ENCODE results near the gene AGBL4.

Gene AGBL4

GRCh38 chr1:48841966-48842365 is 1181.8 kb downstream of the AGBL4 start:
- H3K9ac ChIP-seq (ENCODE audit: low read length): no peak overlapping the region

GRCh38 chr1:48841461-48841860 is 1182.3 kb downstream of the AGBL4 start:
- H3K23ac ChIP-seq (ENCODE audit: low read length in 2 of 2): no peak overlapping the region
- H3K4me3 ChIP-seq (ENCODE audit: insufficient read depth in 1 of 2, low read depth in 1 of 2, low read length in 2 of 2): no peak overlapping the region
- no peak overlapping the region for H2AFZ ChIP-seq (ENCODE audit: low read depth, low read length)
- no peak overlapping the region for H3K4ac ChIP-seq (ENCODE audit: low read depth in 1 of 2, low read length in 2 of 2)
- no peak overlapping the region for H3K18ac ChIP-seq (ENCODE audit: low read depth in 1 of 2, low read length in 2 of 2)
- H2BK5ac ChIP-seq (ENCODE audit: low read depth, low read length, poor library complexity, severe bottlenecking): no peak overlapping the region
- peaks cover 0 to 7% of the 10 kb centered on the region in 2 experiments for H3K27me3 ChIP-seq (ENCODE audit: control insufficient read depth in 1 of 2, insufficient read depth in 1 of 2, low read length in 2 of 2)
- 42% methylated on average over 2 of the region's 3 CpGs for WGBS
- no peak for DNase-seq
- no peak overlapping the region for H3K4me2 ChIP-seq (ENCODE audit: low read length, poor library complexity, severe bottlenecking)
- H3K36me3 ChIP-seq (ENCODE audit: control insufficient read depth in 1 of 2, insufficient read depth in 2 of 2, low read depth in 1 of 2, low read length in 2 of 2): no peaks in the 10 kb centered on the region
- H3K14ac ChIP-seq (ENCODE audit: low read length in 2 of 2): no peak overlapping the region
- H3K4me1 ChIP-seq (ENCODE audit: control insufficient read depth, insufficient read depth, low read depth, low read length): no peaks in the 10 kb centered on the region
- H2BK12ac ChIP-seq (ENCODE audit: low read length in 2 of 2): no peak overlapping the region
- H3K27ac ChIP-seq (ENCODE audit: low read length, poor library complexity, severe bottlenecking): no peak overlapping the region
- H4K91ac ChIP-seq (ENCODE audit: low read length): no peak overlapping the region
- no peaks in the 10 kb centered on the region for H3K79me1 ChIP-seq (replicated peaks; ENCODE audit: low read length, poor library complexity, severe bottlenecking)
- H2AK5ac ChIP-seq (ENCODE audit: low read length, severe bottlenecking): no peak overlapping the region
- H3K9ac ChIP-seq (ENCODE audit: low read length): no peak overlapping the region
- no peak overlapping the region for H2BK15ac ChIP-seq (ENCODE audit: low read depth, poor library complexity, severe bottlenecking)
- H4K8ac ChIP-seq (ENCODE audit: low read length): no peak overlapping the region
- H3K9me3 ChIP-seq (ENCODE audit: control insufficient read depth, low read length): no peaks in the 10 kb centered on the region
- no peak overlapping the region for H2BK120ac ChIP-seq (ENCODE audit: low read depth, low read length)

More at GRCh38 chr1:48841966-48842365, 1181.8 kb downstream of the AGBL4 start:
- no peaks in the 10 kb centered on the region for H3K9me3 ChIP-seq (ENCODE audit: control insufficient read depth, low read length)
- no peak overlapping the region for H2BK5ac ChIP-seq (ENCODE audit: low read depth, low read length, poor library complexity, severe bottlenecking)
- H3K27me3 ChIP-seq (ENCODE audit: control insufficient read depth in 1 of 2, insufficient read depth in 1 of 2, low read length in 2 of 2): peaks cover 0 to 7% of the 10 kb centered on the region in 2 experiments
- no peak overlapping the region for H3K23ac ChIP-seq (ENCODE audit: low read length in 2 of 2)
- no peaks in the 10 kb centered on the region for H3K36me3 ChIP-seq (ENCODE audit: control insufficient read depth in 1 of 2, insufficient read depth in 2 of 2, low read depth in 1 of 2, low read length in 2 of 2)
- H2AK5ac ChIP-seq (ENCODE audit: low read length, severe bottlenecking): no peak overlapping the region
- no peak overlapping the region for H3K18ac ChIP-seq (ENCODE audit: low read depth in 1 of 2, low read length in 2 of 2)
- H3K27ac ChIP-seq (ENCODE audit: low read length, poor library complexity, severe bottlenecking): no peak overlapping the region
- no peak overlapping the region for H2BK120ac ChIP-seq (ENCODE audit: low read depth, low read length)
- H3K14ac ChIP-seq (ENCODE audit: low read length in 2 of 2): no peak overlapping the region
- H3K4me3 ChIP-seq (ENCODE audit: insufficient read depth in 1 of 2, low read depth in 1 of 2, low read length in 2 of 2): no peak overlapping the region
- no peak overlapping the region for H2BK12ac ChIP-seq (ENCODE audit: low read length in 2 of 2)
- WGBS: 39% methylated on average over 2 of the region's 2 CpGs
- no peak overlapping the region for H4K8ac ChIP-seq (ENCODE audit: low read length)
- no peak overlapping the region for H3K4me2 ChIP-seq (ENCODE audit: low read length, poor library complexity, severe bottlenecking)
- H2AFZ ChIP-seq (ENCODE audit: low read depth, low read length): no peak overlapping the region
- no peak overlapping the region for H4K91ac ChIP-seq (ENCODE audit: low read length)
- no peaks in the 10 kb centered on the region for H3K79me1 ChIP-seq (replicated peaks; ENCODE audit: low read length, poor library complexity, severe bottlenecking)
- H3K4me1 ChIP-seq (ENCODE audit: control insufficient read depth, insufficient read depth, low read depth, low read length): no peaks in the 10 kb centered on the region
- H2BK15ac ChIP-seq (ENCODE audit: low read depth, poor library complexity, severe bottlenecking): no peak overlapping the region
- DNase-seq: no peak
- no peak overlapping the region for H3K4ac ChIP-seq (ENCODE audit: low read depth in 1 of 2, low read length in 2 of 2)

DNA sequence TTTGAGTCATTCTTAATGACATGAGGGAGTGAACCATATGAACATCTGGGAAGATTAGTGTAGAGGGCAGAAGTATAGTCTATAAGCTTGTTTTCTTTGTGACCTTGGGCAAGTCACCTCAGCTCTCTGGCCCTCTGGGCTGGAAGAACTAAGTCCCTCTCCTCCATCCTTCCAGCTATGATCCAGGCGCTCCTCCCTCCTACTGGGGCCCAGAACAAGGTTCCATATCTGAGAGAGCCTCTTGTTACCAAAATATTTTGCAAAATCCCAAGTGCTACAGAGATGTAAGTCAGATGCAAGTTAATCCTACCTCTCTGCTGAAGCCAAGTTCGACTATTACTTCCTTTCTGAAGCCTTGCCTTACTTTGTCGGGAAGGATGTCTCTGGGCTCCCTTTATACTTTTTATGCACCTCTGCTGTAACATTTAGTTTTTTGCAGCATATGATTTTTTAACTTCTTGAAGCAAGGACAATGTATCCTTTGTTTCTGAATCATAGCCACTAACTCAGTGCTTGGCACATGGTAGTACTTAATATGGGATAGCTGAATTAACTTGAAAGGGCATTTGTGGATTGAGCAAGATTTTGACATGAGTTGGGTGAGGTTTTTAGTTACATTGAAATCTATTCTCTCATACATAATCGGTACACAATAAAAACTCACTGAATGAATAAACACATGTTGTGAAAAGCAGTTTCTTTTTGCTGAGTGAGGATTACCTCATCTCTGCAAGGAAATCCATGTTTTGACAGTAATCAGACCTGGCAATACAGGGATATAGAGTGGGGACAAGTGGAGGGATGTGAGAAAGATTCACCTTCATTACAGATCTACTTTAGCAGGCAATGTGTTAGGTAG is 1192.4 kb downstream of the AGBL4 start:
- DNase-seq: no peak
- H3K4ac ChIP-seq (ENCODE audit: low read depth in 1 of 2, low read length in 2 of 2): no peak overlapping the region

DNA sequence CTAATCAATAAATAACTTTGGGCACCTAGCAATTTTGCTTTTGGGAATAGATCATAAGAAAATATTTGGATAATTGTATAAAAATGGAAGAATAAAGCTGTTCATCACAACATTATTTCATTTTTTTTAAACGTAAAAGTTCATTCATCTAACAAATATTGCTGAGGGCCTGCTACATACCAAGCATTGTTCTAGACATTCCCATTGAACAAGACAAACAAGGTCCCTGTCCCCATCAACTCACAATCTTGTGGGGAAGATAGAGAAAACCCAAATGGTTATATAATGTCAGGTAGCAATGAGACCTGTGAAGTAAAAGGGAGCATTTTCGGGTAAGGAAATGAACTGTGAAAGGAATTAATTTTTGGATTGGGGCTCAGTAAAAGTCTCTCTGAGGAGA is 1193.0 kb downstream of the AGBL4 start:
- H3K4me3 ChIP-seq (ENCODE audit: insufficient read depth in 1 of 2, low read depth in 1 of 2, low read length in 2 of 2): no peak overlapping the region
- peaks cover 5 to 37% of the 10 kb centered on the region in 2 experiments for H3K27me3 ChIP-seq (ENCODE audit: control insufficient read depth in 1 of 2, insufficient read depth in 1 of 2, low read length in 2 of 2)
- H3K4me1 ChIP-seq (ENCODE audit: control insufficient read depth, insufficient read depth, low read depth, low read length): no peaks in the 10 kb centered on the region
- no peak overlapping the region for H2BK15ac ChIP-seq (ENCODE audit: low read depth, poor library complexity, severe bottlenecking)
- no peak overlapping the region for H3K18ac ChIP-seq (ENCODE audit: low read depth in 1 of 2, low read length in 2 of 2)
- no peak overlapping the region for H3K9ac ChIP-seq (ENCODE audit: low read length)
- H3K27ac ChIP-seq (ENCODE audit: low read length, poor library complexity, severe bottlenecking): no peak overlapping the region
- no peaks in the 10 kb centered on the region for H3K9me3 ChIP-seq (ENCODE audit: control insufficient read depth, low read length)
- no peak overlapping the region for H2BK120ac ChIP-seq (ENCODE audit: low read depth, low read length)
- DNase-seq: no peak
- no peak overlapping the region for H3K4ac ChIP-seq (ENCODE audit: low read depth in 1 of 2, low read length in 2 of 2)
- no peak overlapping the region for H3K4me2 ChIP-seq (ENCODE audit: low read length, poor library complexity, severe bottlenecking)
- H3K79me1 ChIP-seq (replicated peaks; ENCODE audit: low read length, poor library complexity, severe bottlenecking): no peaks in the 10 kb centered on the region
- H2BK12ac ChIP-seq (ENCODE audit: low read length in 2 of 2): no peak overlapping the region
- no peak overlapping the region for H3K23ac ChIP-seq (ENCODE audit: low read length in 2 of 2)
- H2BK5ac ChIP-seq (ENCODE audit: low read depth, low read length, poor library complexity, severe bottlenecking): no peak overlapping the region
- H2AFZ ChIP-seq (ENCODE audit: low read depth, low read length): no peak overlapping the region
- no peak overlapping the region for H4K91ac ChIP-seq (ENCODE audit: low read length)
- H2AK5ac ChIP-seq (ENCODE audit: low read length, severe bottlenecking): no peak overlapping the region
- H3K36me3 ChIP-seq (ENCODE audit: control insufficient read depth in 1 of 2, insufficient read depth in 2 of 2, low read depth in 1 of 2, low read length in 2 of 2): no peaks in the 10 kb centered on the region
- H3K14ac ChIP-seq (ENCODE audit: low read length in 2 of 2): no peak overlapping the region
- 97% methylated on average over 2 of the region's 2 CpGs for WGBS
- H4K8ac ChIP-seq (ENCODE audit: low read length): no peak overlapping the region

More for the DNA sequence above, 1192.4 kb downstream of the AGBL4 start:
- Histone ChIP-seq H3K23ac (ENCODE audit: low read length in 2 of 2) (no peak overlapping the region), H3K36me3 (ENCODE audit: control insufficient read depth in 1 of 2, insufficient read depth in 2 of 2, low read depth in 1 of 2, low read length in 2 of 2) (no peaks in the 10 kb centered on the region), H3K4me1 (ENCODE audit: control insufficient read depth, insufficient read depth, low read depth, low read length) (no peaks in the 10 kb centered on the region), H3K27ac (ENCODE audit: low read length, poor library complexity, severe bottlenecking) (no peak overlapping the region), H2BK12ac (ENCODE audit: low read length in 2 of 2) (no peak overlapping the region), H2AFZ (ENCODE audit: low read depth, low read length) (no peak overlapping the region), H3K4me2 (ENCODE audit: low read length, poor library complexity, severe bottlenecking) (no peak overlapping the region), H3K14ac (ENCODE audit: low read length in 2 of 2) (no peak overlapping the region), H2BK15ac (ENCODE audit: low read depth, poor library complexity, severe bottlenecking) (no peak overlapping the region), H3K27me3 (ENCODE audit: control insufficient read depth in 1 of 2, insufficient read depth in 1 of 2, low read length in 2 of 2) (peaks cover 4 to 30% of the 10 kb centered on the region in 2 experiments), H2BK120ac (ENCODE audit: low read depth, low read length) (no peak overlapping the region), H3K4me3 (ENCODE audit: insufficient read depth in 1 of 2, low read depth in 1 of 2, low read length in 2 of 2) (no peak overlapping the region), H4K91ac (ENCODE audit: low read length) (no peak overlapping the region), H2BK5ac (ENCODE audit: low read depth, low read length, poor library complexity, severe bottlenecking) (no peak overlapping the region), H3K9ac (ENCODE audit: low read length) (no peak overlapping the region), H4K8ac (ENCODE audit: low read length) (no peak overlapping the region), H3K9me3 (ENCODE audit: control insufficient read depth, low read length) (no peaks in the 10 kb centered on the region), H3K79me1 (replicated peaks; ENCODE audit: low read length, poor library complexity, severe bottlenecking) (no peaks in the 10 kb centered on the region), H3K18ac (ENCODE audit: low read depth in 1 of 2, low read length in 2 of 2) (no peak overlapping the region), H2AK5ac (ENCODE audit: low read length, severe bottlenecking) (no peak overlapping the region)
- 33% methylated on average over 2 of the region's 4 CpGs for WGBS

Data from mesenchymal stem cell (in vitro differentiated cells and primary cell).